ENCODE measurements around the gene IFNL3.
A peak's percentile ranks its signal among the peaks of the same experiment; 100 is the strongest.
"Not testable (repeated sequence)": the region's sequence is repeated elsewhere in the genome, so short reads cannot be mapped to it uniquely, and the experiment has no call there.

Gene IFNL3

GRCh38 chr19:39218230-39219007 lies 26.4 kb downstream of the IFNL3 start:
- no peak for DNase-seq (ENCODE audit: low spot score)

DNA sequence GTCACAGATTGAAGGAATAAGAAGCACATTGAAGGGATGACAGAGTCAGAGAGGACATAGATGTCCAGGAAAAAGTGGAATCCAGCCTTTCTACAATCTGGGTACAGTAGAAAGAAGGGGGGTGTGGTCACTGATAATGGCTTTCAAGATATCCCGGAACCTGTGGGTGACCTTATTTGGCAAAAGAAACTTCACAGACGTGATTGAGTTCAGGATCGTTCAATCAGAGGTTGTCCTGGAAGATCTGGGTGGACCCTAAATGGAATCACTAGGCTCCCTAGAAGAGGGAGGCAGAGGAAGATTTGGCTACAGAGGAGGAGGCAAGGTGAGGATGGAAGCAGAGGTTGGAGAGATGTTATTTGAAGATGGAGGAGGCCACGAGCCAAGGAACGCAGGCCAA lies 27.7 kb downstream of the IFNL3 start:
- DNase-seq (ENCODE audit: low spot score): no peak

DNA sequence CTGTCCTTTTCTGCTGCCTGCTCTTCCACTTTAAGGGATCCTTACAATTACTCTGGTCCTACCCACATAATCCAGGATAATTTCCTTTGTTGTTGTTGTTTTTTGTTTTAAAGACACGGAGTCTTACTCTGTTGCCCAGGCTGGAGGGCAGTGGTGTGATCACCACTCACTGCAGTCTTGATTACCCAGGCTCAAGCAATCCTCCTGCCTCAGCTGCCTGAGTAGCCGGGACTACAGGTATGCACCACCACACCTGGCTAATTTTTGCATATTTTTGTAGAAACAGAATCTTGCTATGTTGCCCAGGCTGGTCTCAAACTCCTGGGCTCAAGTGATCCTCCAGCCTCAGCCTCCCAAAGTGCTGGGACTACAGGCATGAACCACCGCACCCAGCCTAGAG lies 29.5 kb downstream of the IFNL3 start:
- DNase-seq (ENCODE audit: low spot score): not testable (repeated sequence)

DNA sequence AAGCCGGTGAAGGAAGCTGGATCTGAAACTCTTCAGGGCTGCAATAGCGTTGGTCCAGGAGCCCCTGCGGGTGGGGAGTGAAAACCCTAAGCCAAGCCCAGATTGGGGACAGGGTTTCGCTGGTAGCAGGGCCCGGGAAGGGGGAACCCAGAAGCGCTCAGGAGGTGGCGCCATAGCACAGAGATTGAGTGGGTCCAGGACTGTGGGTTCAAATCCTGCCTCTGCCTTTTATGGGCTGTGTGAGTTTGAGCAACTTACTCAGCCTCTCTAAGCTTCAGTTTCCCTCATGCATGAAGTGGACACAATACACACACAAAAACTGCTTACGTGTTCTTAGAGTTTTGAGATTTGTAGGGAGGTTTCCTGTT lies 32.4 kb downstream of the IFNL3 start:
- DNase-seq (ENCODE audit: low spot score): no peak

GRCh38 chr19:39211731-39212374 lies 33.0 kb downstream of the IFNL3 start:
- DNase-seq (ENCODE audit: low spot score): no peak

DNA sequence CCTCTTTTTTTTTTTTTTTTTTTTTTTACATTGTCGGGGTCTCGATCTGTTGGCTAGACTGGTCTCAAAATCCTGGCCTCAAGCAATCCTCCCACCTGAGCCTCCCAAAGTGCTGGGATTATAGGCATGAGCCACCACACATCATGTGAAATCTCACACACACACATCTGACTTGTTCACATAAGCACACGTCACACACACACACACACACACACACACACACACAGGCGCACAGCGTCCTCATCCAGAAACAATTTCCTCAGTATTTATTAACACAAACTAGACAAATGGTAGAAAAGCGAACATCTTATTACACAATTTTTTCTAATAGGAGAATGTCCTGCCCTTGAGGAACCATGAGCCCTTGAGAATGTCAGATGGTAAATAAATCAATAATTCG lies 35.6 kb downstream of the IFNL3 start:
- no peak for DNase-seq (ENCODE audit: low spot score)

- no peak for DNase-seq (ENCODE audit: low spot score)
These were observed 36.5 kb downstream of the IFNL3 start for GRCh38 chr19:39208175-39208795.

- DNase-seq (ENCODE audit: low spot score): no peak
These were observed 37.4 kb downstream of the IFNL3 start for GRCh38 chr19:39207293-39207836.

DNA sequence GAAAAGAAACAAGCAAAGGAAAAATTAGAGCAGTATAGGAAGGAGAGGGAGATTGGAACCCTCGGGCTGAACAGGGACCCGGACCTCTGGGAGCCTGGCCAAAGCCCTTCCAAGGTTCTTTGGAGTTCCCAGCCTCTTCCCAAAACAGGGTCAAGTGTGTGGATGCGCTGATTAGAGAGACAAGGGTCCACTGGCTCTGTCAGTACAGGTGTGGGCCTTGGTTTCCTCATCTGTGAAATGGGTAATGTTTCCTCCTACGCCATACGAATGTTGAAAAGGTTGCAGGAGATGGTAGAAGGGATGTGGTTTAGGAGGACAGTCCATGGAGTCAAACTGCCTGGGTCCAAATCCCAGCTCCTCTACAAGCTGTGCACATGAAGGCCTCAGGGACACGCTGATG lies 38.7 kb downstream of the IFNL3 start:
- no peak for DNase-seq (ENCODE audit: low spot score)

DNA sequence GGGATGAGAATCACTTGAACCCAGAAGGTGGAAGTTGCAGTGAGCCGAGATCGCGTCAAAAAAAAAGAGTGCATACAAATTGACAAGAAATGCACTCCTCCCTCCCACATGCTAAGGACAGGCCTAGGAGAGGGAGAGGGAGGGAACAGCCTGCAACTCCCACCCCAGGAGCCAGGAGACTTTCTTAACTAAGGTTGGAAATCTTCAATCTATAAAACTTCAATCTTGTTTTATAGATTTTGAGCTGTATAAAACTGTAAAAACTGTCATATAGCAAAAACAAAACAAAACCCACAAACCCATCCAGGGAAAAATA lies 39.4 kb downstream of the IFNL3 start:
- no peak for DNase-seq (ENCODE audit: low spot score)

GRCh38 chr19:39203372-39204341 lies 41.1 kb downstream of the IFNL3 start, which contains the start of gene SYCN:
SYCN (minus strand) TSS chr19:39204263; CDS start chr19:39204254, 9 bp downstream.
- DNase-seq (ENCODE audit: low spot score): no peak

- no peak for DNase-seq (ENCODE audit: low spot score)
These were observed 41.8 kb downstream of the IFNL3 start for GRCh38 chr19:39202998-39203355.

- DNase-seq (ENCODE audit: low spot score): no peak
These were observed 44.0 kb downstream of the IFNL3 start for GRCh38 chr19:39200803-39201115.

- no peak for DNase-seq (ENCODE audit: low spot score)
These were observed 44.6 kb downstream of the IFNL3 start for GRCh38 chr19:39200066-39200802.

- peak; percentile 53 for DNase-seq (ENCODE audit: low spot score)
These were observed 45.8 kb downstream of the IFNL3 start for GRCh38 chr19:39199025-39199424.

GRCh38 chr19:39197808-39198207 lies 47.0 kb downstream of the IFNL3 start:
- no peak for DNase-seq (ENCODE audit: low spot score)

DNA sequence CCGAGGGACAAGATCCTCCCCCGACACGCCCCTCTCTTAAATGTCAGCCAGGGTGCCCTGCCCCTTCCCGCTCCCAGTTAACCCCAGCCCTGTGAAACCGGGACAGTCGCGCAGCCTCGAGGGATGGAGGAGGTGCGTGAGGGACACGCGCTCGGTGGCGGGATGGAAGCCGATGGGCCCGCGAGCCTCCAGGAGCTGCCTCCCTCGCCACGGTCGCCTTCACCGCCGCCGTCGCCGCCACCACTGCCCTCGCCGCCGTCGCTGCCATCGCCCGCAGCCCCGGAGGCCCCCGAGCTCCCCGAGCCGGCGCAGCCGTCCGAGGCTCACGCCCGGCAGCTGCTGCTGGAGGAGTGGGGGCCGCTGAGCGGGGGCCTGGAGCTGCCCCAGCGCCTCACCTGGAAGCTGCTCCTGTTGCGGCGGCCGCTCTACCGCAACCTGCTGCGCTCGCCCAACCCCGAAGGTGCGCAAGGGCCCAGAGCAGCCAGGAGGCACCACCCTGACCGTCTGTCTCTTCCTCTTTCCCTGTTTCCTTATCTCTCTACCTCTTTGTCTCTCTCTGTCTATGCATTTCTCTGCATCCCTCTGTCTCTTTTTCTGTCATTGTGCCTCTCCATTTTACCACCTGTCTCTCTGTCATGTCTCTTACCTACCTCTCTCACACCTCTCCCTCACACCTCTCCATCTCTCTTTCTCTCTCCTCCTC lies 47.8 kb downstream of the IFNL3 start, which contains the start of gene NCCRP1:
Gene NCCRP1 (plus strand): TSS at position 105 of the 703 bp plus-strand sequence. CDS start 19 bp downstream, at position 124.
- no peak for DNase-seq (ENCODE audit: low spot score)

GRCh38 chr19:39196320-39196719 lies 48.5 kb downstream of the IFNL3 start:
- DNase-seq (ENCODE audit: low spot score): no peak

GRCh38 chr19:39195755-39196154 lies 49.1 kb downstream of the IFNL3 start:
- no peak for DNase-seq (ENCODE audit: low spot score)

GRCh38 chr19:39194832-39195542 lies 49.8 kb downstream of the IFNL3 start:
- DNase-seq (ENCODE audit: low spot score): no peak

Measured in putamen (tissue), 1 donor.